Globus pallidus (tissue), 1 donor: ENCODE measurements around the gene INTS15.

Experiments
- DNase-seq: peaks from one replicate; pipeline ENCODE4 v3.0.0-alpha.2; 2015; ENCODE audit warnings: low spot score

Gene INTS15

GRCh38 chr7:6642861-6643640, 53.2 kb downstream of the INTS15 start:
- no peak for DNase-seq

- no peak for DNase-seq
Observed at GRCh38 chr7:6643915-6644625, 54.2 kb downstream of the INTS15 start.

- DNase-seq: no peak
Observed at GRCh38 chr7:6644728-6645127, 54.9 kb downstream of the INTS15 start.

GRCh38 chr7:6646465-6646864, 56.6 kb downstream of the INTS15 start:
- no peak for DNase-seq

- DNase-seq: no peak
Observed at GRCh38 chr7:6647080-6647479, 57.3 kb downstream of the INTS15 start.

- DNase-seq: no peak
Observed at GRCh38 chr7:6647541-6647940, 57.7 kb downstream of the INTS15 start.

- DNase-seq: no peak
Observed at GRCh38 chr7:6648066-6648814, 58.4 kb downstream of the INTS15 start.

- DNase-seq: no peak
Observed at GRCh38 chr7:6648815-6649104, 58.9 kb downstream of the INTS15 start.

- no peak for DNase-seq
Observed at GRCh38 chr7:6649241-6649961, 59.6 kb downstream of the INTS15 start.

- no peak for DNase-seq
Observed at GRCh38 chr7:6650086-6650485, 60.3 kb downstream of the INTS15 start.

- DNase-seq: no peak
Observed at GRCh38 chr7:6650521-6651011, 60.7 kb downstream of the INTS15 start.

- DNase-seq: no peak
Observed at GRCh38 chr7:6651851-6652445, 62.1 kb downstream of the INTS15 start.

- DNase-seq: no peak
Observed at GRCh38 chr7:6652446-6653011, 62.7 kb downstream of the INTS15 start.

- no peak for DNase-seq
Observed at GRCh38 chr7:6653071-6654003, 63.5 kb downstream of the INTS15 start.

- no peak for DNase-seq
Observed at GRCh38 chr7:6654113-6654841, 64.5 kb downstream of the INTS15 start.

- DNase-seq: no peak
Observed at GRCh38 chr7:6654842-6655610, 65.2 kb downstream of the INTS15 start.

- DNase-seq: no peak
Observed at GRCh38 chr7:6655636-6656385, 66.0 kb downstream of the INTS15 start.

- no peak for DNase-seq
Observed at GRCh38 chr7:6656413-6656812, 66.6 kb downstream of the INTS15 start.
